ENCODE data around the gene ADAM22. TPM values are rescaled to one million over a fixed set of nuclear protein-coding genes. Genes with fewer than 3 reads are reported as not detected.

The ADAM22 gene
- total RNA-seq, 1 donor from 2014 or later = 2.7 TPM

GRCh38 chr7:88109612-88110011 is 175.6 kb downstream of the ADAM22 start:
- H3K4me3 ChIP-seq = no peak overlapping the region
- no peaks in the 10 kb centered on the region for H3K4me1 ChIP-seq
- intact Hi-C loops (cut with DNase I) = no loop called here
- H3K36me3 ChIP-seq = no peaks in the 10 kb centered on the region
- TF ChIP-seq CTCF (IDR thresholded peaks at IDR 0.05) = no peak
- H3K9me3 ChIP-seq = no peaks in the 10 kb centered on the region
- DNase-seq (no peak), ATAC-seq (no peak)
- H3K27me3 ChIP-seq (ENCODE audit: low read depth) = no peaks in the 10 kb centered on the region
- no peak overlapping the region for H3K27ac ChIP-seq

DNA sequence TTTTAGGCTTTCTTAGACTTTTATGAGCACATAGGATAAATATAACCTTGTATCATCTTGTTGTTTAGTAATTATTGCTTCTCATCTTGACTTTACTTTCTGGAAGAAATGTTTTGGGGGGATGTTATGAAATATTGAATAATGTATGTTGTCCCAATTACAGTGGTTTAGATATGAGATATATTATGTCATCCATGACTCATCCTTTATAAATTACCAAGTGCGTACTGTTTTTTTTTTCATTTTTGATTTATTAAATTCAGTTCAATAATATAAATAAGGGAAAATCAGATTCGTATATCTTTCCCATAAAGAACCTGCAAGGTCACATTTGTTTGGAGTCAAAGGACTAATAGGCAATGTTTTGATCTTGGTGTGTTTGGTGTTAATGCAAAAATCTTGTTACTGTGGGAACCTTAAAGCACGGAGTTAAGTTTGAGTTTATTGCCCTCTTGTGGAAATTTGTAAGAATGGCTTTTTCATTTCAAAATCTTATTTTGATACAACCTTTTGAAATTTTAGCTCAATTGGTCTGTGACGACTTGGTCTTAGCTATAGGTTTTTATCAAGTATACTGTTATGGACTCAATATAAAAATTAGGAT is 177.2 kb downstream of the ADAM22 start:
- intact Hi-C loops (cut with DNase I) = no loop called here
- no peak for ATAC-seq

GRCh38 chr7:88111954-88112471 is 178.0 kb downstream of the ADAM22 start:
- no peaks in the 10 kb centered on the region for H3K27me3 ChIP-seq (ENCODE audit: low read depth)
- no peak for TF ChIP-seq CTCF (IDR thresholded peaks at IDR 0.05)
- no peak overlapping the region for H3K27ac ChIP-seq
- no peaks in the 10 kb centered on the region for H3K4me1 ChIP-seq
- no peak for ATAC-seq
- no peak for DNase-seq
- H3K9me3 ChIP-seq = no peaks in the 10 kb centered on the region
- intact Hi-C loops (cut with DNase I) = no loop called here
- no peak overlapping the region for H3K4me3 ChIP-seq
- H3K36me3 ChIP-seq = no peaks in the 10 kb centered on the region

More for the DNA sequence above, 177.2 kb downstream of the ADAM22 start:
- Histone ChIP-seq H3K27ac (no peak overlapping the region), H3K9me3 (no peaks in the 10 kb centered on the region), H3K4me1 (no peaks in the 10 kb centered on the region), H3K4me3 (no peak overlapping the region), H3K27me3 (ENCODE audit: low read depth) (no peaks in the 10 kb centered on the region), H3K36me3 (no peaks in the 10 kb centered on the region)
- peak; percentile 44 for TF ChIP-seq CTCF (IDR thresholded peaks at IDR 0.05)
- no peak for DNase-seq

DNA sequence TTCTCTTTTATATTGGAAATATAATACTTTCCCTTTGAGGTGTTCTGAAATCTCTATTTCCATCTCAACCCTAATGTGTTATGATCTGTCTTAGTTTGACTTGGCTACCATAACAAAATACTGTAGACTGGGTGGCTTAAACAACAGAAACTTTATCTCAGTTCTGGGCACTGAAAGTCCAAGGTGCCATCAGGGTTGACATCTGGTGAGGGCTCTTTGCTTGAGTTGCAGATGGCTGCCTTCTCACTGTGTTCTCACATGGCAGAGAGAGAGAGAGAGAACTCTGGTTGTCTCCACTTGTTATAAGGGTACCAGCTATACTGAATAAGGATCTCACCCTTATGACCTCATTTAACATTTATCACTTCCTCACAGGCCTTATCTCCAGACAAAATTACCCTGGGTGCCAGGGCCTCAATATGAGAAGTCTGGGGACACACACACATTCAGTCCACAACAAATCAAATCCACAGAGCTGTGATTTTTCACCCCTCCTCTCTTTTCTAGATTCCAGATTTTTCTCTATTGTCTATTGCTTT is 181.3 kb downstream of the ADAM22 start:
- Histone ChIP-seq H3K4me1 (no peaks in the 10 kb centered on the region), H3K36me3 (no peaks in the 10 kb centered on the region)

GRCh38 chr7:88115816-88116215 is 181.8 kb downstream of the ADAM22 start:
- no peaks in the 10 kb centered on the region for H3K9me3 ChIP-seq
- no peaks in the 10 kb centered on the region for H3K36me3 ChIP-seq
- no peaks in the 10 kb centered on the region for H3K4me1 ChIP-seq
- no peak for TF ChIP-seq CTCF (IDR thresholded peaks at IDR 0.05)
- intact Hi-C loops (cut with DNase I) = no loop called here
- H3K27ac ChIP-seq = no peak overlapping the region
- no peaks in the 10 kb centered on the region for H3K27me3 ChIP-seq (ENCODE audit: low read depth)
- H3K4me3 ChIP-seq = no peak overlapping the region
- DNase-seq (no peak), ATAC-seq (no peak)

More for the DNA sequence above, 181.3 kb downstream of the ADAM22 start:
- ATAC-seq (no peak), DNase-seq (no peak)
- no peak overlapping the region for H3K27ac ChIP-seq
- H3K27me3 ChIP-seq (ENCODE audit: low read depth) = no peaks in the 10 kb centered on the region
- no peak overlapping the region for H3K4me3 ChIP-seq
- no peak for TF ChIP-seq CTCF (IDR thresholded peaks at IDR 0.05)
- intact Hi-C loops (cut with DNase I) = no loop called here
- H3K9me3 ChIP-seq = no peaks in the 10 kb centered on the region

All from lower lobe of right lung (tissue), 2 donors.